Endothelial cell of umbilical vein (primary cell): ENCODE measurements around the gene TPRG1L.

ENCODE experiments used
- EZH2 ChIP-seq: IDR thresholded peaks from 2 replicates; pipeline ENCODE4 v1.6.1; 2012; ENCODE audit warnings: borderline replicate concordance, low read depth, mild to moderate bottlenecking, moderate library complexity, low read length, inconsistent platforms; ENCODE audit not compliant: severe bottlenecking
- FOS ChIP-seq: IDR thresholded peaks from 2 replicates; pipeline ENCODE4 v1.6.1; 2011; ENCODE audit warnings: mild to moderate bottlenecking, low read length, moderate library complexity, borderline replicate concordance; ENCODE audit not compliant: insufficient read depth
- POLR2AphosphoS5 ChIP-seq: IDR thresholded peaks from 2 replicates; pipeline ENCODE4 v1.6.1; 2012; ENCODE audit warnings: low read depth, mild to moderate bottlenecking, control low read depth, low read length, moderate library complexity; ENCODE audit not compliant: insufficient read depth
- TF ChIP-seq, protein P1 (sequence below), 2 donors: IDR thresholded peaks; 1 replicate in 1 of 2; 2 replicates in 1 of 2; pipeline ENCODE4 v1.5.1; 2011; ENCODE audit warnings: low read length in 2 of 2, mild to moderate bottlenecking in 2 of 2, moderate library complexity in 2 of 2, control low read depth in 1 of 2, inconsistent platforms in 1 of 2, low read depth in 1 of 2; ENCODE audit not compliant: insufficient read depth in 1 of 2; ENCODE audit errors: extremely low read depth in 1 of 2
- TF ChIP-seq, protein P2 (sequence below): IDR thresholded peaks from 2 replicates; pipeline ENCODE4 v1.6.1; 2011; ENCODE audit not compliant: insufficient read depth, insufficient read length

DNA sequence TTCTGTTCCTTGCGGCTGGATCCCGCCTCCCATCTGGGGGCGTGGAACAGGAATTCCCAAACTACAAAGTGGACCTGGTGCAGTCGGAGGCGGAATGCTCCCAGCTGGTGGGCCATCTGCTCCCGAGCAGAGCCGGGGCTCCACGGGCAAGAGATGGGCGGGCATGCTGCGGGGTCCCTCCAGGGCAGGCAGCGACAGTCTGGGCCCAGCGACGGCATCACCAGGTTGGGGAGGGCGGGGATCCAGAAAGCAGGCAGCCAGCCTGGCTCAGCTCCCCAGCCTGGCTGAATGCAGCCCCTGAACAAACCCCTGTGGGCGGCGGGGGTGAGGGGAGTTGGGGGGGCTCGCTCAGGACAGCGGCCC, 17.1 kb upstream of the TPRG1L start:
- TF ChIP-seq, protein P1, sequence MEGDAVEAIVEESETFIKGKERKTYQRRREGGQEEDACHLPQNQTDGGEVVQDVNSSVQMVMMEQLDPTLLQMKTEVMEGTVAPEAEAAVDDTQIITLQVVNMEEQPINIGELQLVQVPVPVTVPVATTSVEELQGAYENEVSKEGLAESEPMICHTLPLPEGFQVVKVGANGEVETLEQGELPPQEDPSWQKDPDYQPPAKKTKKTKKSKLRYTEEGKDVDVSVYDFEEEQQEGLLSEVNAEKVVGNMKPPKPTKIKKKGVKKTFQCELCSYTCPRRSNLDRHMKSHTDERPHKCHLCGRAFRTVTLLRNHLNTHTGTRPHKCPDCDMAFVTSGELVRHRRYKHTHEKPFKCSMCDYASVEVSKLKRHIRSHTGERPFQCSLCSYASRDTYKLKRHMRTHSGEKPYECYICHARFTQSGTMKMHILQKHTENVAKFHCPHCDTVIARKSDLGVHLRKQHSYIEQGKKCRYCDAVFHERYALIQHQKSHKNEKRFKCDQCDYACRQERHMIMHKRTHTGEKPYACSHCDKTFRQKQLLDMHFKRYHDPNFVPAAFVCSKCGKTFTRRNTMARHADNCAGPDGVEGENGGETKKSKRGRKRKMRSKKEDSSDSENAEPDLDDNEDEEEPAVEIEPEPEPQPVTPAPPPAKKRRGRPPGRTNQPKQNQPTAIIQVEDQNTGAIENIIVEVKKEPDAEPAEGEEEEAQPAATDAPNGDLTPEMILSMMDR (IDR thresholded peaks at IDR 0.05; ENCODE audit: extremely low read depth in 1 of 2, insufficient read depth in 1 of 2, low read depth in 1 of 2, low read length in 2 of 2): no peak
- TF ChIP-seq EZH2: no peak
- no peak for TF ChIP-seq FOS
- TF ChIP-seq, protein P2, sequence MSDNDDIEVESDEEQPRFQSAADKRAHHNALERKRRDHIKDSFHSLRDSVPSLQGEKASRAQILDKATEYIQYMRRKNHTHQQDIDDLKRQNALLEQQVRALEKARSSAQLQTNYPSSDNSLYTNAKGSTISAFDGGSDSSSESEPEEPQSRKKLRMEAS: no peak
- TF ChIP-seq POLR2AphosphoS5: no peak
